ENCODE results near the gene LAMA2.

LAMA2 gene

DNA sequence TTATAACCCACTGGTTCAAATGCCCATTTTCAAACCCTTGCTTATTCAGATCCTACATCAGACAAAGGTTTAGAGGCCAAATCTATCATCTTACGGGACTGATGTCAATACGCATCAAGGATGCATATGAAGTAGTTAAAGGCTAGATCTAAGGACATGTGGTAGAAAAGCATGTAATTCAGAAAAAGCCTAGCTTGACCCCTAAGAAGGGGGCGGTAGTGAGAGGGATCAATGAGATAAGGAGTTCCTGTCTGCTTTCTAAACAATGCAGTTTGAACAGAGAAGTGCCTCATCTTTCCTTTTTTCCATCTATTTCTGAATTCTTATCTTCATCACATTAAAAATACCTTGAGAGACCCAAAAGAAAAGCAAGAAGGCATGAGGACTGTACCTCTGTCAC lies 589.3 kb downstream of the LAMA2 start:
- no peak for DNase-seq

DNA sequence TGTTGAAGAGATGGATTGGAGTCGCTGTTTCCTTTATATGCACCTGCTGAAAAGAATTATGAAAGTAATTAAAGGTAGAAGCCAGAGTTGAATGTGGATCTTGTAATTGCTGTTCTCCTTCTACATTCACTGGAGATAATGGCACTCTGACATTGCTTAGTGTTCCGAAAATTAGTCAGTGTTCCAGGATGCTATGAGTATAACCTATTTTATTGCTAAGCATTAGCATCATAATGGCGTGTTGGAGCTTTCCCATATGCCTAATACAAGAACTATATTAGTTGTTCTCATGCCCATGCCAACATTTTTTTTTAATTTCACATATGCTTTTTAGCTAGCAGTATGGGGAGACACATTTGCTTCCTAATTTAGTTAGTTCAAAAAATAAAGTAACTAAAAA lies 590.6 kb downstream of the LAMA2 start:
- no peak for DNase-seq

DNA sequence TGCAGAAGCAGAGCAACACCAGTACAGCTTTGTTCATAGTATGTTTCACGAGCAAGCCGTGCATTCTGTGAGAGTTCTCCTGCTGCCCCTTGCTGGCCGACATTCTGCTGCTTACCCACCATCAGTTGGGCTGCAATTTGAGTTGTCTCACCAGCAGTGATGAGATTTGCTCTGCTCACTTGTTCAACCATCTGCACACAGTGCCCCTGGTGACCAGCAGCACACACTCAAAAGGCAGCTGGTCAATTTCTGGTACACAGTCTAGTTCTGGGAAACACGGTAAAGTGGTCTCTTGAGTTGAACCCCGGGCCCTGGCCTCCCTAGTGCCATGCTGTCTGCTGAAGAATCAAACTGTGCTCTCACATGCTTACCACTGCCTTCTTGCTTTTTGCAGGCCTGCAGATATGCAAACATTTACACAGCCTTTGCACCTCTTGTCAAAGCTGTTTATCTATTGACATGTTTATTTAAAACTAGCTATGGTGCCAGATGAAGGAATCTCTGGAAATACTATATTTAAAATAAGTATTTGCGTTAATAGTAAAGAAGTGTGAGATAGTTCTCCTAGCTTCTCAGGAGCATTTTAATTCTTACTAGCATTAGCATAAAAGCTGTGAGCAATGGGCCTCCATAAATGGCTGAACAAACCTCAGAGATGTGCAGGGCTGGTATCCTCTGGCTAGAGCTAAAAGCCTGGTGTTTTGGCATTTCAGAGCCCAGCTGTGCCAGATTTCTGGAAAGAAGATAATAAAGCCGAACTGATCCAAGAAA lies 592.7 kb downstream of the LAMA2 start:
- DNase-seq, result no peak

DNA sequence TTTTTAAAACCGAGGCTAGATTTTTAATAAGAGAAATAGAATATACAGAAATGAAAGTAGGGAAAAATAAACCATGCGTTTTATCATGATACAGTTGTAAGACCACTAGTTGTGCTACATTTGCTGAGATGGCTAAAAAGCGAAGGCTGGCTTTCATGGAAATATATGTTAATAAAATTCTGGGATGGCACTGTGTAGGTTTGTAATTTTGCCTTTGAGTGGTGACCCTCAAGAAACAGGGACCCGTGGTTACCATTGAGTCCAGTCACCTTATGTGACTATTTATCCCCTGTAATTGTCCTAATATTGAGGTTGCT lies 593.3 kb downstream of the LAMA2 start:
- DNase-seq, result no peak

GRCh38 chr6:129476810-129477209 lies 593.9 kb downstream of the LAMA2 start:
- no peak for DNase-seq

GRCh38 chr6:129478379-129478778 lies 595.4 kb downstream of the LAMA2 start:
- DNase-seq, result no peak

GRCh38 chr6:129481706-129482105 lies 598.8 kb downstream of the LAMA2 start:
- no peak for DNase-seq

GRCh38 chr6:129485746-129486145 lies 602.8 kb downstream of the LAMA2 start:
- DNase-seq, result no peak

DNA sequence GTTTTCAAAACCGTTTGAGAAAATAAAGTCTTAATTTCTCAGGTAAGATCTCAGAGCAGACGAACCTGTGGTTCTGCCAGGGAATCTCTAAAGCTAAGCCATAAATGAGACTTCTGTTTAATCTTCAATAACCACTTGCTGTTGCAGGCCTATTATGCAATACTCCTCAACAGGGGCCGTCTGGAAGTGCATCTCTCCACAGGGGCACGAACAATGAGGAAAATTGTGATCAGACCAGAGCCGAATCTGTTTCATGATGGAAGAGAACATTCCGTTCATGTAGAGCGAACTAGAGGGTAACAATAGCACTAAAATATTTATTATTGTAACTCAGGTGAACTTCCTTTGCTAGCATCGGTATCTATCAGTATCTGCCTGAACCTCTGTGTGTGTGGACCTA lies 603.4 kb downstream of the LAMA2 start:
- no peak for DNase-seq

- no peak for DNase-seq
Measured at GRCh38 chr6:129488313-129488712, 605.4 kb downstream of the LAMA2 start.

DNA sequence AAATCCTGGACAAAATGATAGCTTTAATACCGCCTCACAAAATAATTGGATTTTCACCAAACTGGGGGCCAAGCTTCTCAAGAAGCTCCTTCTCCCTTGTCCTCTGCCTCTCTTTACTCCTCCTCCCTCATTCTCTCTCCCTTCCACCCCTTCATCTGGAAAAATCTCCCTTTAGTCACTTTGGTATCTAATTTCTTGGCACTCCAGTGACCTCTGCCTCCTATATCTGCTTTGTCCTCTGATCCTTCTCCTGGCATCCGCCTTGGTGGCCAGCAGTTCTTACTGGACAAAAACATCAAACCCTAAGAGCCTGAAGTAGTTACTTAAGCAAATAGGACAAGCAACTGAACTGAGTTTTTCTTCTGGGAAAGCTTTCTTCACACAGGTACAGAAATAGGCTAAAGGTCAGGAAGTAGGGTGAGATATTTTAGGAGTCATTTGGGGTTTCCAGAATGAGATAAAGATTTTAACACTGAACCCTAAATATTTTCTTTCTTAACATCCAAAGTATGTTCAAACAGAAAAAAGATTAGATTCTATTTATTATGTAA lies 606.4 kb downstream of the LAMA2 start:
- no peak for DNase-seq

DNA sequence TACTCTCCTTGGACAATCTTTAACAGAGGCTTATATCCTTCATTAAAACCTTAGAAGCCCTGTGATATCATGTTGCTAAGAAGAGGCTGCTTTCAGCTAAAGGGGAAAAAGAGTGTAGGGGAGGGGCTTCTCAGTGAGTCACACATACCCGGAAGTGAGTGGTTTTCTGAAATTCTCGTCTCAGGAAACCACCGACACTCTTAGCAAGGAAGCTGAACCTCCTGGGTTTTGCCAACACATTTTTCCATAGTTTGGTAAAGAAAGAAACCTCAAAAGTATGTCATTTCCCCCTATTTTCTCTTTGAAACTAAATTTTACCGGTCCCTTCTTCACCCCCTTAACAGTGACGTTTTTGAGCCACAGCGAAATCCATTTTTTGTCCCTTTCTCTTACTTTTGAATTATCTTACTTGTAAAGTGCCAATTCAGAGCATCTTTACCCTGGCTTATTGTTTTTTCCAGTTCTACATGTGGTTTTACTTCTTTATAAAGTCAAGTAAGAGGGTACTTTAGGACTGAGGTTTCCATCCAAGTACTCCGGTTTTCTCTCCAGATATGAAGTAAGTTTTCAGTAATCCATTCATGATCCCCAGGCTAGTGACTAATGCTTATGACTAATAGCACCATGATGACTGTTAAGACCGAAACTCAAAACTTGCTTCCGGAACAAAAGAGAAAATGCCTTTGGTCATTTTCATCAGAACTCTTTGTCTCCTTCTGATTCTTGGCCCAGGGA lies 607.8 kb downstream of the LAMA2 start:
- DNase-seq, result peak; percentile 86 to 88

GRCh38 chr6:129491436-129491835 lies 608.5 kb downstream of the LAMA2 start:
- DNase-seq, result peak in 1 of 2 donors; percentile 9

DNA sequence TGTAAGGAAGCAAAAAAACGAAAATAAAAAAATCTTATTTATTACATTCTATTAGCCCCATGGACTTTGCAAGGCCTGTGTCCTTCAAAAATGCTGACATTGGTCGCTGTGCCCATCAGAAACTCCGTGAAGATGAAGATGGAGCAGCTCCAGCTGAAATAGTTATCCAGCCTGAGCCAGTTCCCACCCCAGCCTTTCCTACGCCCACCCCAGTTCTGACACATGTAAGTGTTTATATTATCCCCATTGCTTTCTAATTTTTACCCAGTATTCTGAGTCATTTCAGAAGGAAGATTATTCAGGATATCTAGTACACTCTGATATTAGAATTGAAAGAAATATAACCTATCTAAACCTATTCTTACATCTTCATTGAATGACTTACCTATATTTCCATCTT lies 609.3 kb downstream of the LAMA2 start:
- no peak for DNase-seq

DNA sequence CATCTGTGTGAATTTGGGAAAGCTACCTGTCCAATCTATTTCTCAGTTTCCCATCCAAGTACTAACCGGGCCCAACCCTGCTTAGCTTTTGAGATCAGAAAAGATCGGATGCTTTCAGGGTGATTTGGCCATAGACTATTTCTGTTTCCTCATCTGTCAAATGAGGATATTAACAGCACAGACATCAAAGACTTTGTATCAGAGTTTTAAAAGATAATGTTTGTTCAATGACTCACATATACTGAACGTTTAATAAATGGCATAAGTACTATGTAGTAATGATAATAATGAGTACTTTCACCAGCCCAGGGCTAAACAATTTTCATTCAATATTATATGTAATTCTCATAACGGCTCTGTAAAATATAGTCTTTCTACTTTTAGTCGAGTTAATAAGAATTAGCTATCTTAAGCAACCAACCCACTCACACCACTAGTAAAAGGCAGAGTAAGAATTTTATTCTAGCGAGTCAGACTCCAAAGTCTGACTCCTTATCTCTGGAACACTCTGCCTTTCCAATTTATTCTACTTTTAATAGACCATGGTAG lies 610.5 kb downstream of the LAMA2 start:
- no peak for DNase-seq

DNA sequence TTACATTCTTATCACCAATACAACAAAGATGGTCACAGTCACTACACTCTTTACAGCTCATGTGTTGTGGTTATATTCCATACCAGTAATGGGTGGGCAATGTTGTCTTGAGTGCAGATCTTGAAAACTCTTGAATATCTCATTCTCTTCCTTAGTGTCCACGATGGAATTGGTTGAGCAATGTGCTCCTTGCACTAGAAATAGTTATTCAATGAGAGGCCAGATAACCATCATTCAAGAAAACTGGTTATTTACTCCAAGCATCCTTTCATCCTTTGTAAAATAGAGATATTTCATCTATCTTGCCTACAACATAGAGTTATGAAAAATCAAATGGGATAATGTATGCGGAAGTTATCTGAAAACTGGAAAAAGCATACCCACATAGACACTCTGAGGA lies 611.2 kb downstream of the LAMA2 start:
- DNase-seq, result no peak

GRCh38 chr6:129494586-129494985 lies 611.6 kb downstream of the LAMA2 start:
- no peak for DNase-seq

DNA sequence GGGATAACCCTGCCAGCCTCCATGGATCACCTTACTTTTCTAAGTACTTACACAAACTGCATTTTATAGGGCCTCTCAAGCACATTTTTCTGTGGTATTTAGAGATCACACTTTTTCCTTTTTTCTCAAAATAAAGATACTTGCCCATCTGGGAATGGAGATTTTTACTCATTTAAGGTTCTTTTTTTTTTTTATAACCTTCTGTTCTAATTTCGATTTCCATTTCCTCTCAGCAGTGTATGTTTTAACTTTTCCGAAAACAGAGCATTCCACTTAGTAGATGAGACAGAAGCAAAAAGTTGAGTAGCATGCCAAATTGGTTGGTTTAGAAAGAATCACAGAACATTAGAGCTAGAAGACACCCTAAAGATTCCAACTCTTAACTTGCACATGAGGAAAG lies 612.7 kb downstream of the LAMA2 start:
- no peak for DNase-seq

GRCh38 chr6:129497481-129498441 lies 614.8 kb downstream of the LAMA2 start:
- DNase-seq, result no peak

- no peak for DNase-seq
Measured at GRCh38 chr6:129498541-129498940, 615.6 kb downstream of the LAMA2 start.

- DNase-seq, result peak; percentile 45 to 59
Measured at GRCh38 chr6:129498950-129499842, 616.3 kb downstream of the LAMA2 start.

- no peak for DNase-seq
Measured at GRCh38 chr6:129499843-129500219, 616.9 kb downstream of the LAMA2 start.
